B cell (primary cell): ENCODE data around the gene SLC2A6. TPM values are rescaled to one million over a fixed set of nuclear protein-coding genes. Genes with fewer than 3 reads are reported as not detected.

Experiments
- ATAC-seq: fragments of 200-7000 bp; cut with Tn5 transposase; one replicate; pipeline ENCODE4 v1.10.0; 2021; ENCODE audit warnings: low read depth, mild to moderate bottlenecking, moderate number of reproducible peaks, moderate library complexity
- CTCF ChIA-PET: fragments of 350-600 bp; sonication (Branson Sonifier 250); formaldehyde crosslinking; loops from one replicate; lab custom pipeline; 2021; ENCODE audit warnings: antibody characterized with exemption, inconsistent platforms; lab: Charles Lee
- POLR2A ChIA-PET: fragments of 350-600 bp; sonication (Branson Sonifier 250); formaldehyde crosslinking; loops from one replicate; lab custom pipeline; 2021; ENCODE audit warnings: antibody characterized with exemption; lab: Charles Lee
- DNase-seq: peaks from one replicate; pipeline ENCODE4 v3.0.0; 2013
- H2AFZ ChIP-seq: 2 replicates; pipeline ENCODE4 v1.6.1; 2012; ENCODE audit warnings: mild to moderate bottlenecking, low read depth, low read length; ENCODE audit not compliant: insufficient read depth, poor library complexity, severe bottlenecking
- H3K27ac ChIP-seq, 2 donors: 1 replicate in 1 of 2; 2 replicates in 1 of 2; pipeline ENCODE4 v1.5.1; 2012 to 2013; ENCODE audit warnings: low read length in 2 of 2, mild to moderate bottlenecking in 2 of 2, moderate library complexity in 1 of 2
- H3K27me3 ChIP-seq, 4 experiments: fragments of 200-600 bp in 1 of 4; sonication (generic) in 1 of 4; replicated peaks in 1 of 4; 1 replicate in 2 of 4; 2 replicates in 2 of 4; pipeline versions ENCODE4 v1.6.1 to v1.7.0; 2013 to 2016; ENCODE audit warnings: low read length in 3 of 4, mild to moderate bottlenecking in 2 of 4, mixed read lengths in 1 of 4, moderate library complexity in 1 of 4; ENCODE audit not compliant: insufficient read depth in 4 of 4, control insufficient read depth in 3 of 4; ENCODE audit errors: control extremely low read depth in 1 of 4
- H3K36me3 ChIP-seq, 2 experiments: replicated peaks in 1 of 2; 1 replicate in 1 of 2; 2 replicates in 1 of 2; pipeline versions ENCODE4 v1.6.1 to v1.7.1; 2013; ENCODE audit warnings: low read length in 1 of 2; ENCODE audit not compliant: insufficient read depth in 2 of 2, control insufficient read depth in 1 of 2; ENCODE audit errors: control extremely low read depth in 1 of 2, extremely low read depth in 1 of 2
- H3K4me1 ChIP-seq, 2 donors: fragments of 200-600 bp in 1 of 2; sonication (generic) in 1 of 2; 1 replicate in 1 of 2; 2 replicates in 1 of 2; pipeline versions ENCODE4 v1.5.1 to v1.6.1; 2013 to 2017; ENCODE audit warnings: low read length in 2 of 2; ENCODE audit not compliant: control insufficient read depth in 2 of 2, insufficient read depth in 2 of 2
- H3K4me2 ChIP-seq: replicated peaks from 2 replicates; pipeline ENCODE3; 2012; ENCODE audit warnings: mild to moderate bottlenecking, low read depth, low read length; ENCODE audit not compliant: poor library complexity, severe bottlenecking
- H3K4me3 ChIP-seq, 5 experiments: fragments of 200-600 bp in 1 of 5; sonication (generic) in 1 of 5; 1 replicate in 3 of 5; 2 replicates in 2 of 5; pipeline versions ENCODE4 v1.5.1 to v1.7.0; 2011 to 2016; ENCODE audit warnings: low read length in 4 of 5, mild to moderate bottlenecking in 4 of 5, low read depth in 2 of 5, control low read depth in 1 of 5, moderate library complexity in 1 of 5; ENCODE audit not compliant: insufficient read depth in 1 of 5; ENCODE audit errors: control extremely low read depth in 1 of 5, extremely low read depth in 1 of 5
- H3K79me2 ChIP-seq: fragments of 200-600 bp; sonication (generic); one replicate; pipeline ENCODE4 v1.6.0; 2016; ENCODE audit warnings: low read length; ENCODE audit not compliant: control insufficient read depth, insufficient read depth
- H3K9ac ChIP-seq: fragments of 200-600 bp; sonication (generic); 2 replicates; pipeline ENCODE4 v1.6.1; 2017; ENCODE audit warnings: mild to moderate bottlenecking, low read length, moderate library complexity
- H3K9me3 ChIP-seq, 3 donors: one replicate each; pipeline versions ENCODE4 v1.6.1 to v1.7.1; 2013; ENCODE audit warnings: low read length in 2 of 3; ENCODE audit not compliant: control insufficient read depth in 2 of 3, insufficient read depth in 1 of 3; ENCODE audit errors: control extremely low read depth in 1 of 3
- H4K20me1 ChIP-seq: 2 replicates; pipeline ENCODE4 v1.6.0; 2012; ENCODE audit warnings: mild to moderate bottlenecking, low read length; ENCODE audit not compliant: insufficient read depth, control insufficient read depth, poor library complexity, severe bottlenecking
- H3K27ac Mint-ChIP-seq: one replicate; pipeline ENCODE4 v1.8.0; 2021; ENCODE audit warnings: mixed read lengths
- H3K27me3 Mint-ChIP-seq: one replicate; pipeline ENCODE4 v1.8.0; 2021; ENCODE audit warnings: mixed read lengths
- H3K4me1 Mint-ChIP-seq: one replicate; pipeline ENCODE4 v1.8.0; 2021; ENCODE audit warnings: mixed read lengths
- H3K4me3 Mint-ChIP-seq: one replicate; pipeline ENCODE4 v1.8.0; 2021; ENCODE audit warnings: mixed read lengths
- H3K9me3 Mint-ChIP-seq: one replicate; pipeline ENCODE4 v1.8.0; 2022; ENCODE audit warnings: mixed read lengths; ENCODE audit not compliant: insufficient read depth
- CTCF ChIP-seq: fragments of 200-600 bp; IDR thresholded peaks from one replicate; pipeline ENCODE4 v1.8.0; 2022; ENCODE audit warnings: antibody characterized with exemption, mild to moderate bottlenecking
- EZH2 ChIP-seq: IDR thresholded peaks from 2 replicates; pipeline ENCODE4 v1.6.1; 2012; ENCODE audit warnings: borderline replicate concordance, low read depth, mild to moderate bottlenecking, moderate library complexity, low read length; ENCODE audit not compliant: insufficient read depth, poor library complexity, severe bottlenecking
- WGBS: methylation state at CpG from one replicate; pipeline ENCODE4 v1.1.5; 2013; ENCODE audit warnings: missing lambda C conversion rate; ENCODE audit not compliant: insufficient coverage; 5-methylcytosine and 5-hydroxymethylcytosine counted together
- intact Hi-C: fragments of 100-400 bp; cut with micrococcal nuclease; formaldehyde crosslinking; loops from one replicate; pipeline ENCODE4 v1.10.0; 2022
- polyA plus RNA-seq: library from polyadenylated mRNA; depleted of rRNA; stranded (reverse); fragments of >200 nt; gene quantifications from 2 replicates; pipeline ENCODE4 v1.2.3, GENCODE V29; 2012
- total RNA-seq, 2 donors: library from RNA; stranded (reverse); fragments of 120-200 nt in 1 of 2; gene quantifications; 1 replicate in 1 of 2; 2 replicates in 1 of 2; pipeline versions ENCODE4 v1.2.3 to v1.2.4, GENCODE V29; 2013 to 2022

The SLC2A6 gene
- total and polyA plus RNA-seq, 2 donors (not counting 1 experiment from before 2014, with no cell fraction given): 51.8 to 108 TPM

- Mint-ChIP-seq H3K27ac (no peak overlapping the region), H3K9me3 (no peaks in the 10 kb centered on the region), H3K27me3 (no peaks in the 10 kb centered on the region), H3K4me1 (peaks cover 6% of the 10 kb centered on the region), H3K4me3 (no peak overlapping the region)
- no peak for DNase-seq
- H3K9ac ChIP-seq: no peak overlapping the region
- H3K27me3 ChIP-seq: no peaks in the 10 kb centered on the region
- H3K4me2 ChIP-seq: no peak overlapping the region
- 89% methylated on average over 4 of the region's 6 CpGs for WGBS
- ChIA-PET POLR2A (no interaction called here), CTCF (no interaction called here)
- intact Hi-C loops: no loop called here
- peaks cover 53% of the 10 kb centered on the region for H4K20me1 ChIP-seq
- H3K79me2 ChIP-seq: peaks cover 3% of the 10 kb centered on the region
- H3K4me1 ChIP-seq: peaks cover 1 to 7% of the 10 kb centered on the region in 2 donors
- ATAC-seq: peak; percentile 34
- no peaks in the 10 kb centered on the region for H3K9me3 ChIP-seq
- TF ChIP-seq EZH2 (no peak), CTCF (no peak)
- no peak overlapping the region for H2AFZ ChIP-seq
- no peak overlapping the region for H3K4me3 ChIP-seq
- H3K36me3 ChIP-seq: peaks cover 0 to 36% of the 10 kb centered on the region in 2 experiments
- no peak overlapping the region for H3K27ac ChIP-seq
These were observed 10.0 kb downstream of the SLC2A6 start for GRCh38 chr9:133468777-133469421.

GRCh38 chr9:133468374-133468773 is 10.5 kb downstream of the SLC2A6 start:
- DNase-seq: no peak
- POLR2A ChIA-PET: no interaction called here
- H3K4me1 Mint-ChIP-seq: peaks cover 7% of the 10 kb centered on the region
- peaks cover 0 to 2% of the 10 kb centered on the region in 2 donors for H3K4me1 ChIP-seq
- H3K4me3 Mint-ChIP-seq: no peak overlapping the region
- intact Hi-C loops: no loop called here
- no peaks in the 10 kb centered on the region for H3K27me3 ChIP-seq
- WGBS: 97% methylated on average over 6 of the region's 11 CpGs
- TF ChIP-seq CTCF (no peak), EZH2 (no peak)
- H3K27me3 Mint-ChIP-seq: no peaks in the 10 kb centered on the region
- H3K9ac ChIP-seq: no peak overlapping the region
- H3K4me3 ChIP-seq: no peak overlapping the region
- H2AFZ ChIP-seq: no peak overlapping the region
- CTCF ChIA-PET: no interaction called here
- peaks cover 4% of the 10 kb centered on the region for H3K79me2 ChIP-seq
- no peaks in the 10 kb centered on the region for H3K9me3 Mint-ChIP-seq
- peaks cover 0 to 31% of the 10 kb centered on the region in 2 experiments for H3K36me3 ChIP-seq
- no peak overlapping the region for H3K4me2 ChIP-seq
- no peak for ATAC-seq
- H3K9me3 ChIP-seq: no peaks in the 10 kb centered on the region
- no peak overlapping the region for H3K27ac ChIP-seq
- no peak overlapping the region for H3K27ac Mint-ChIP-seq
- H4K20me1 ChIP-seq: peaks cover 53% of the 10 kb centered on the region
